ENCODE measurements around the gene GSG1L. TPM values are rescaled to one million over a fixed set of nuclear protein-coding genes. Genes with fewer than 3 reads are reported as not detected.
"Not testable (repeated sequence)": the region's sequence is repeated elsewhere in the genome, so short reads cannot be mapped to it uniquely, and the experiment has no call there.

The GSG1L gene
- total RNA-seq, 2 experiments from 2014 or later: not detected

DNA sequence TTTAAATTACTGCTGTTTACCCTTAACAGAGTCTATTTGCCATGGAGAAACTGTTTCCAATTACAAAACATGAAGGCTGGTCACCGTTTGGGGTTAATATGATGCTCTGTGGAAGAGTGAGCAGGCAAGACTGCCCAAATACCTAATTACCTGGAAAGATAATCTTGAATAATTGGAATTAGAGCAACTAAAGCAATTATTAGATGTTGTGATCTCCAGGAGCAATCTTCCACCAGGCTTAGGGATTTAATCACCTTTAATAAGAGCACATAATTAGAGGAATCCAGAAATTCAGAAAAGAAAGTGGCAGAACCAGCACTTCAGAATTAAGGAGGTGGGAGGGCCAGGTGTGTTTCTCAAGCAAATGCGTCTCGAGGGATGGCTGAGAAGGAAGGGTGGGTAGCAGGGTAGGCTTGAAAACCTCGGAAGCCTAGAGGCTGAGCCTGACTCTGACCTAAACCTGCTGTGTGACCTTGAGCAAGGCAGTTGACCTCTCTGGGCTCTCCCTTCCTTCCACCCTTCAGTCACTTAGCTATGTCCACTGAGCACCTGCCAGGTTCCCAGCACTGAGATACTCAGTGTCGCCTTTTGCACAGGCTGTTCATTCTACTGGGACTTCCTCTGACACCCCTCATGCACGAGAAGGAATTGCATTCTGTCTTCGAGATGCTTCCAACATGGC lies 113.2 kb downstream of the GSG1L start:
- peaks cover 1% of the 10 kb centered on the region for H3K36me3 Mint-ChIP-seq (ENCODE audit: low read depth)
- no peak overlapping the region for H3K27ac Mint-ChIP-seq
- H3K27me3 Mint-ChIP-seq: peaks cover 14% of the 10 kb centered on the region
- H3K4me1 Mint-ChIP-seq: no peaks in the 10 kb centered on the region
- POLR2A ChIA-PET: no interaction called here
- no peak for DNase-seq
- H3K9me3 Mint-ChIP-seq: peaks cover 3% of the 10 kb centered on the region
- CTCF ChIA-PET: no interaction called here
- H3K4me3 Mint-ChIP-seq: no peak overlapping the region

DNA sequence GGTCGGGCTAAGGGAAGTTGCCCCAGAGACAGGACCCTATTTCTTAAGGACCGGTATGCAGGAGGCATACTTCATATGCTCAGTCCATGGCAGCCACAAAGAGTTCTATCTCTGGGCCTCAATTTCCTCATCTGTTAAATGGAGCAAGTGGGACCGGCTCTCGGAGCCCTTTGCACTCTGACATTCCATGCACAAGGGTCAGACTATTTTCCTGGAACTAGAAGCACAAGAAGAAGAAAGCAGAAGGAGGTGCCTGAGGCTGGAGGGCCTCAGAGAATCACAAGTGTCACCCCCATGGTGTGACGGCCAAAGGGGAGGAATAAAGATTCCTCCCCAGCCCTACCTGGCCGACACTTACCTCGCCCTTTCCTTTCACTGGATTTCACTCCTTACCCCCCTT lies 115.8 kb downstream of the GSG1L start:
- H3K4me1 Mint-ChIP-seq: no peaks in the 10 kb centered on the region
- ChIA-PET POLR2A (no interaction called here), CTCF (no interaction called here)
- H3K27me3 Mint-ChIP-seq: peaks cover 4% of the 10 kb centered on the region
- no peaks in the 10 kb centered on the region for H3K36me3 Mint-ChIP-seq (ENCODE audit: low read depth)
- H3K4me3 Mint-ChIP-seq: no peak overlapping the region
- H3K27ac Mint-ChIP-seq: no peak overlapping the region
- no peaks in the 10 kb centered on the region for H3K9me3 Mint-ChIP-seq
- DNase-seq: no peak

DNA sequence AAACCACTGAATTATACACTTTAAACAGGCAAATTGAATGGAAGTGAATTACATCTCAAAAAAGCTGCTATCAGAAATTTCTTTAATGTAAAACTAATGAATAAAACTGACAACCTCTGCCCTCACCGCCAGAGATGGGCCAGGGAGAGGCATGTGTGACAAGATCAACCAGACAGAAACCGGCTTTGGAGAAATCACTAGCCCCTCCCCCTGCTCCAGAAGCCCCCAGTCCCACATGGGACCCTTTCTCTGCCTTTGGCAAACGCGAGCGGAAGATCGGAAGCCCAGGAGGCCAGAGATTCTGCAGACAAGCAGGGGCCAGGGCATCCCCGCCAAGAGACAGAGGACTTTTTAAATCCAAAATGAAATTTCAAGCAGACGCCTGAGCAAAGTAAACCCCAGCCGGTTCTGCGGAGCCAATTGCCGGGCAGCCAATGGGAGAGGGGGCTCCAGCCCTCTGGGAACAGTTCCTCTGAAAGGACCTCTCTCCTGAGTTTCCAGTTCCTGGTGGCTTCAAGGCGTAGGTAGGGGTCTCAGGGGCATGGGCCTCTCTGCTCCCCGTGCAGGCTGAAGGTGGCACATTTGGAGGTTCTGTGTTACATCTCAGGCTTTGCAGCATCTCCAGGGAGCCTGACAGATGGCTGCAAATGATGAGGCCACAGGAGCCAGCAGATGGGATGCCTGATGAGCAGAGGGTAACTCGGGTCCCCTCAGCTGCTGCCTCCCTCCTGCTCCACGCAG lies 118.1 kb downstream of the GSG1L start:
- POLR2A ChIA-PET: no interaction called here
- Mint-ChIP-seq H3K27ac (no peak overlapping the region), H3K9me3 (no peaks in the 10 kb centered on the region), H3K27me3 (peaks cover 6% of the 10 kb centered on the region), H3K36me3 (ENCODE audit: low read depth) (no peaks in the 10 kb centered on the region), H3K4me3 (no peak overlapping the region), H3K4me1 (no peaks in the 10 kb centered on the region)
- CTCF ChIA-PET: no interaction called here
- no peak for DNase-seq

DNA sequence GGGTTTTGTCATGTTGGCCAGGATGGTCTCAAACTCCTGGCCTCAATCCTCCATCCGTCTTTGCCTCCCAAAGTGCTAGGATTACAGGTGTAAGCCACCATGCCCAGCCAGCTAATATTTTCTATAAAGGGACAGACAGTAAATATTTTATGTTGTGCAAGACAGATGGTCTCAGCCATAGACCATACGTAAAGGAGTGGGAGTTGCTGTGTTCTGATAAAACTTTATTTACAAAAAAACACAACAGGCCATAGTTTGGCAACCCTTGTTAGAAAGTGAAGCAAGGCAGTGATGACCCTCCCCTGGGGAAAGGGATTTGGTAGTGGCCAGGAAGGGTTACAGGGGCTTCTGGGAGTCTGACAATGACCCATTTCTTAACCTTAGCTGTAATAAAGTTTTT lies 119.7 kb downstream of the GSG1L start:
- ChIA-PET POLR2A (no interaction called here), CTCF (interaction anchor here (0.9 kb wide), 1 partner anchor 13 kb away, joined by 3 read pairs; no protein-coding TSS in a partner anchor)
- H3K9me3 Mint-ChIP-seq: no peaks in the 10 kb centered on the region
- no peak overlapping the region for H3K27ac Mint-ChIP-seq
- H3K36me3 Mint-ChIP-seq (ENCODE audit: low read depth): no peaks in the 10 kb centered on the region
- no peak for DNase-seq
- H3K27me3 Mint-ChIP-seq: peaks cover 6% of the 10 kb centered on the region
- H3K4me1 Mint-ChIP-seq: no peaks in the 10 kb centered on the region
- H3K4me3 Mint-ChIP-seq: no peak overlapping the region

DNA sequence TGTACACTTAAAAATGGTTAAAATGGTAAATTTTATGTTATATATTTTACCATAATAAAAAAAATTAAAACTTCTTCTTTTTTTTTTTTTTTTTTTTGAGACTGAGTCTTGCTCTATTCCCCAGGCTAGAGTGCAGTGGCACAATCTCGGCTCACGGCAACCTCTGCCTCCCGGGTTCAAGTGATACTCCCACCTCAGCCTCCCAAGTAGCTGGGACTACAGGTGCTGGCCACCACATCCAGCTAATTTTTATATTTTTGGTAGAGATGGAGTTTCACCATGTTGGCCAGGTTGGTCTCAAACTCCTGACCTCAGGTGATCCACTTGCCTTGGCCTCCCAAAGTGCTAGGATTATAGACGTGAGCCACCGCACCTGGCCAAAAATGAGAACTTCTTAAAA lies 121.4 kb downstream of the GSG1L start:
- H3K27ac Mint-ChIP-seq; H3K4me1 Mint-ChIP-seq; H3K4me3 Mint-ChIP-seq; H3K27me3 Mint-ChIP-seq; H3K9me3 Mint-ChIP-seq; CTCF ChIA-PET; H3K36me3 Mint-ChIP-seq (ENCODE audit: low read depth); POLR2A ChIA-PET; DNase-seq: not testable (repeated sequence)

DNA sequence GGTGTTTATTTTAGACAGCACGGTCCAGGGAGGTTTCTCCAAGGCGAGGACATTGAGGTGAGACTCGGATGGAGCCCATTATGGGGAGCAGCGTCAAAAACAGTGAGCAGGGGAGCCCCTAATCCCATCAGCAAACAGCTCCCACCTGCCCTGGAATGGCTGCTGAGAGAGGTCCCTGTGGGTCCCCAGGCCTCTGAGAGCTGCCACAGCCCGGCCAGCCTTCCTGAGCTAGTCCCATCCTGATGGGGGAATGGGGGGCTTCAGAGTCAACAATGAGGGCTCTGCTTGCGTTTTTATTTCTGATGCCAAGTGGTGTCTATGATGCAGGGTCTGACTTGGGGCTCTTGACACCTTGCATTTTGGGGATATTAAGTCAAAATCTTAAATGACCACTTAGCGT lies 128.4 kb downstream of the GSG1L start:
- peaks cover 5% of the 10 kb centered on the region for H3K27me3 Mint-ChIP-seq
- H3K4me1 Mint-ChIP-seq: no peaks in the 10 kb centered on the region
- no peaks in the 10 kb centered on the region for H3K9me3 Mint-ChIP-seq
- no peak overlapping the region for H3K4me3 Mint-ChIP-seq
- H3K27ac Mint-ChIP-seq: no peak overlapping the region
- DNase-seq: no peak
- H3K36me3 Mint-ChIP-seq (ENCODE audit: low read depth): no peaks in the 10 kb centered on the region
- POLR2A ChIA-PET: no interaction called here
- CTCF ChIA-PET: no interaction called here

DNA sequence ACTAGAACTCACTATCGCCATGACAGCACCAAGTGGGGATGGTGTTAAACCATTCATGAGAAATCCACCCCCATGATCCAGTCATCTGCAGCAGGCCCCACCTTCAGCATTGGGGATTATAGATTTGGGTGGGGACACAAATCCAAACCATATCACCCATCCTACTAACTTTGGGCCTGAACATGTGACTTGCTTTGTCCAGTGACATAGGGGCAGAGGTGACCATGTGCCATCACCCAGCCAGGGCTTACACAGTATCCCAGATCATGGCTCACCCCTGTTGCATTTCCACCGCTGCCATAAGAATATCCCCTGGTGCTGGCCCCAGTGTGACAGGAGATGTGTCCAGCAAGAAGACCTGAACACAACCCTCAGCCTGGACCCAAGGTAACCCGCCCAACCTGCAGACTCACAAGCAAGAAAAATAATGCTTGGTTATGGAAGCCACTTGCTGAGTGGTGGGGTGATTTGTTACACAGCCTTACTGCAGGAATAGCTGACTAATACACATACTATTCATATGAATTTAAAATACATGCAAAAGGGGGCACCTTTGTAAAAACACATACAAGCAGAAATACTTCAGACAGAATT lies 130.9 kb downstream of the GSG1L start:
- Mint-ChIP-seq H3K9me3 (no peaks in the 10 kb centered on the region), H3K36me3 (ENCODE audit: low read depth) (no peaks in the 10 kb centered on the region), H3K4me1 (no peaks in the 10 kb centered on the region), H3K27ac (no peak overlapping the region), H3K4me3 (no peak overlapping the region), H3K27me3 (peaks cover 5% of the 10 kb centered on the region)
- ChIA-PET CTCF (no interaction called here), POLR2A (no interaction called here)
- no peak for DNase-seq

DNA sequence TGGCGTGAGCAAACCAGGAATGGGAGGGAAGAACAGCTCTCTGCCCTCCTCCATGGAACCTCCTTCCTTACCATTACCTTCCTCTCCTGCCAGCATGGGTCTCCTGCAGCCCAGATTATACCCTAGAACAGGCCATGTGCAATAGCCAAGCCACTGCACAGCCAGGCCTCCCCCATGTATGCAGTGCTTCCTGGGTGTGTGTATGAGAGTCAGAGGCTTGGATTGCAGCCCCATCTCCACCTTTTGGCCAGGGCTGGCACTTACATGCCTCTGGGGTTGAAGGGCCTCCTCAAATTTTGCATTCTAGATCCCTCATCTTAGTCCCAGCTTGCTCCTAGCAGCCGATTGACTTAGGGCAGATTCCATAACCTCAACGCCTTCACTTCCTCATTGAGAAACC lies 133.7 kb downstream of the GSG1L start:
- H3K4me3 Mint-ChIP-seq: no peak overlapping the region
- no peaks in the 10 kb centered on the region for H3K9me3 Mint-ChIP-seq
- H3K27ac Mint-ChIP-seq: no peak overlapping the region
- no peaks in the 10 kb centered on the region for H3K36me3 Mint-ChIP-seq (ENCODE audit: low read depth)
- no peaks in the 10 kb centered on the region for H3K4me1 Mint-ChIP-seq
- DNase-seq: no peak
- POLR2A ChIA-PET: no interaction called here
- CTCF ChIA-PET: no interaction called here
- H3K27me3 Mint-ChIP-seq: no peaks in the 10 kb centered on the region

DNA sequence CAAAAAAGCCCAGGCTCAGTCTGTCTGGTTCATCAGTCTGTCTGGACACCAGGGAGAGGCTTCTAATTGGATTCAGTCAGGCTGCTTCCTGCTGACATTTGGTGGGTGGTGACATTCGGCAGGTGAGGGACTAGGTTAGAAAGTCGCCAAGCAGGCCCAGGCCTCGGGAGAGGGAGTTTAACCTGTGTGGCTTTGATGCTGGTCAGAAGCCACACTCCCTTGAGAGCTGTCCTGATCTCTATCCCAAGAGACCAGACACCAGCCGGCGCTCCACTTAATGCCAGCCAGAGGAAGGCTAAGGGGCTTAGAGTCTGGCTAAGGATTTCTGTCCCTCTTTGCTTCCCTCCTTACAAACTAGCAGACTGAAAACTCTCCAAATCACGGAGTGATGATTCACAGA lies 135.0 kb downstream of the GSG1L start:
- no peak overlapping the region for H3K27ac Mint-ChIP-seq
- POLR2A ChIA-PET: no interaction called here
- no peaks in the 10 kb centered on the region for H3K27me3 Mint-ChIP-seq
- no peaks in the 10 kb centered on the region for H3K4me1 Mint-ChIP-seq
- DNase-seq: no peak
- H3K9me3 Mint-ChIP-seq: no peaks in the 10 kb centered on the region
- H3K4me3 Mint-ChIP-seq: no peak overlapping the region
- no peaks in the 10 kb centered on the region for H3K36me3 Mint-ChIP-seq (ENCODE audit: low read depth)
- CTCF ChIA-PET: no interaction called here

DNA sequence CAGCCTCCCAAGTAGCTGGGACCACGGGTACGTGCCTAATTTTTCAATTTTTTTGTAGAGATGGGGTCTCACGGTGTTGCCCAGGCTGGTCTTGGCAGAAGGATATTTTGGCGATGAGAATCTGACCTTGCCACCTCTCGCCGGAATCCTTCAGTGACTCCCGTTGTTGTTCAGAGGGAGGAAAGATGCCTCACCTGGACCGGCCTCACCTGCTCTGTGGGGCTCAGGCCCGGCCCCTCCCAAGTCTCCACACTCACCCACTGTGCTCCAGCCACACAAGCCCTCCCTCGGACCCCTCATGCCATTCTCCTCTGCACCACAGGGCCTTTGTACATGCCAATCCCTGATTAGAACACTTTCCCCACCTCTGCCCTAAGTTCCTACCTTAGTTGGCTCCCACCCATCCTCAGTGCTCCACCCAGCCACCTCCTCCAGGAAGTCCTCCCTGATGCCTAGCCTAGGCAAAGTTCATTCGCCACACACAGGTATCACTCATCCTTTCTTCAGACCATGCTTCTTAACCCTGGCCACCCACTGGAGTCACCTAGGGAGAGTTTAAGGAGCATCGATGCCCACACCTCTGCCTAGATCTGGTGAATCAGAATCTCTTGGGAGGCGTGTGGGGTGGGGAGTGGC lies 136.1 kb downstream of the GSG1L start:
- H3K4me1 Mint-ChIP-seq: no peaks in the 10 kb centered on the region
- no peak overlapping the region for H3K27ac Mint-ChIP-seq
- DNase-seq: no peak
- H3K9me3 Mint-ChIP-seq: no peaks in the 10 kb centered on the region
- peaks cover 1% of the 10 kb centered on the region for H3K27me3 Mint-ChIP-seq
- ChIA-PET CTCF (no interaction called here), POLR2A (no interaction called here)
- H3K36me3 Mint-ChIP-seq (ENCODE audit: low read depth): no peaks in the 10 kb centered on the region
- no peak overlapping the region for H3K4me3 Mint-ChIP-seq

DNA sequence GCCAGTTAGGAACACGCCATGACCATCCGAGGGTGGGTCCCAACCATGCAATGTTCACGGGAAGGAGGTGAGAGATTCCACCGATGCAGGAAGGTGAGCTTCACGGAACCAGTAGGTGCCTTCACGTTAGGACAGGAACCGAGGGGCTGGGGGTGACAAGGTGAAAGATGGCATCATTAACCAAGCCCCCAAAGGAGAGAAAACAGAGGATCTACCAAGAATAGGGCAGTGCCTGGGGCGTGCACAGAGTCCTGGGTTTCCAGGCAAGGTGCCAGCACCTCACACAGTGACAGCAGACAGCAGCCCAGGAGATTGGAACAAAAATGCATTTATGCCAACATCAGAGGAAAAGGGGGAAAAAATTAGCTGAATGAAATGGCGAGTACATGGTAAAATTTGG lies 137.9 kb downstream of the GSG1L start:
- CTCF ChIA-PET: no interaction called here
- POLR2A ChIA-PET: no interaction called here
- Mint-ChIP-seq H3K27ac (no peak overlapping the region), H3K36me3 (ENCODE audit: low read depth) (no peaks in the 10 kb centered on the region), H3K4me1 (no peaks in the 10 kb centered on the region), H3K4me3 (no peak overlapping the region), H3K27me3 (peaks cover 15% of the 10 kb centered on the region), H3K9me3 (no peaks in the 10 kb centered on the region)
- no peak for DNase-seq

DNA sequence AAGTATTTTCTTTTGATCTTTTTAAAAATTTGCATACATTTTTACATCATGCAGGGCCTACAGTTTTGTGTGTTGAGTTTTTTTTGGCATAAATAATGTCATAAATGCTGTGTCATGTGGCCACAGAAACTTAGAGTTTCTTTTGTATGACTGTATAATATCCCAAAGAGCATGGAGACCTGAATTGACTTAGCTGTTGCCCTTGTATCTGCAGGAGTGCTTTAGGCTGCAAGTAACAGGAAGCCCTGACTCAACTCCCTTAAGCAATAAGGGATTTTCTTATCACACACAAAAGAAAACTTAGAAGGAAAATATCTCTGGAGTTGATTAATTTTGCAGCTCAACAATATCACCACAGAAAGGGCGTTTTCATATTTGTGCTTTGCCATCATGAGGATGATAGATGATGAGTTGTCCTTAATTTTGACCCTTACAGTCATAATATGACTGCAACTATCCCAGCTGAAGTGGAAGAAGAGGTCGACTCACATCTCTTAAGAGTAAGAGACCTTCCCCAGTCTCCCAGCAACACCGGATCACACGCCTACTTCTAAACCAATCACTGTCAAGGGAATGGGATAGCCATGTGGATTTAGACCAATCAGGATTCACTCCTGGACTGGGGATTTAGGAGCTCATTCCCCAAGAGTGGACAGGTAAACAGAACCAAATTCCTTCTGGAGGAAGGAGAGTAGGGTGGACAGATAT lies 138.9 kb downstream of the GSG1L start:
- no peak overlapping the region for H3K4me3 Mint-ChIP-seq
- ChIA-PET CTCF (interaction anchor here (0.9 kb wide), 1 partner anchor 14 kb away, joined by 3 read pairs; no protein-coding TSS in a partner anchor), POLR2A (no interaction called here)
- DNase-seq: no peak
- no peak overlapping the region for H3K27ac Mint-ChIP-seq
- no peaks in the 10 kb centered on the region for H3K9me3 Mint-ChIP-seq
- H3K27me3 Mint-ChIP-seq: peaks cover 20% of the 10 kb centered on the region
- H3K4me1 Mint-ChIP-seq: no peaks in the 10 kb centered on the region
- no peaks in the 10 kb centered on the region for H3K36me3 Mint-ChIP-seq (ENCODE audit: low read depth)

DNA sequence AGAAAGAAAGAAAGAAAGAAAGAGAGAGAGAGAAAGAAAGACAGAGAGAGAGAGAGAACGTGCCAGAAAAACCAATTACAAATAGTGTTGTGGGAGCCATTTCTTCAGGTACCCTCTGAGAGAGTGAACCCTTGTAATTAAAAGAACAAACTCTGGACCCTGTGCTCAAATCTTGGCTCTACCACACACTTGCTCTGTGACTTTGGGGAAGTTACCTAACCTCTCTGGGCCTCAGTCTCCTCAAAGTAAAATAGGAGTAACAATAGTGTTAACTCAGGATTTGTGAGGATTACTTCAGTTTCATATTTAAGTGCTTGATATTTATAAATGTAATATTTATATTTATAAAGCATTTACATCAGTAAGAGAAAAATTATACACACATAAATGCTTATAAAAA lies 139.8 kb downstream of the GSG1L start:
- POLR2A ChIA-PET: no interaction called here
- H3K27me3 Mint-ChIP-seq: peaks cover 26% of the 10 kb centered on the region
- H3K36me3 Mint-ChIP-seq (ENCODE audit: low read depth): no peaks in the 10 kb centered on the region
- no peak for DNase-seq
- no peak overlapping the region for H3K4me3 Mint-ChIP-seq
- CTCF ChIA-PET: no interaction called here
- no peaks in the 10 kb centered on the region for H3K4me1 Mint-ChIP-seq
- no peak overlapping the region for H3K27ac Mint-ChIP-seq
- no peaks in the 10 kb centered on the region for H3K9me3 Mint-ChIP-seq

Measured in activated CD4-positive, alpha-beta T cell treated with anti-CD3 and anti-CD28 coated beads, Interleukin-2, amount 10 ng/mL, durations not matched to agents 7 days and 5 days (primary cell).